Progenitor cell of endocrine pancreas (in vitro differentiated cells): ENCODE data around the gene CNTNAP2. TPM values are rescaled to one million over a fixed set of nuclear protein-coding genes. Genes with fewer than 3 reads are reported as not detected.

Experiments used
- DNase-seq: peaks from one replicate; pipeline ENCODE4 v3.0.0; 2021; ENCODE audit warnings: low spot score; ENCODE audit not compliant: unreplicated experiment
- H3K27ac Mint-ChIP-seq: 2 replicates; pipeline ENCODE4 v1.8.0; 2021; ENCODE audit warnings: mild to moderate bottlenecking, moderate library complexity, mixed read lengths
- H3K27me3 Mint-ChIP-seq: 2 replicates; pipeline ENCODE4 v1.8.0; 2021; ENCODE audit warnings: mixed read lengths
- H3K36me3 Mint-ChIP-seq: 2 replicates; pipeline ENCODE4 v1.8.0; 2022; ENCODE audit warnings: mixed read lengths; ENCODE audit not compliant: insufficient read depth
- H3K4me1 Mint-ChIP-seq: 2 replicates; pipeline ENCODE4 v1.8.0; 2021; ENCODE audit warnings: low read depth, mixed read lengths
- H3K4me3 Mint-ChIP-seq: 2 replicates; pipeline ENCODE4 v1.8.0; 2021; ENCODE audit warnings: low read depth, mild to moderate bottlenecking, moderate library complexity, mixed read lengths
- H3K9me3 Mint-ChIP-seq: 2 replicates; pipeline ENCODE4 v1.8.0; 2021; ENCODE audit warnings: low read depth, mixed read lengths
- total RNA-seq: library from RNA; stranded (reverse); gene quantifications from 2 replicates; pipeline ENCODE4 v1.2.1, GENCODE V29; 2021
- TF ChIP-seq, protein P1 (sequence below): fragments of 200-600 bp; sonication (generic); IDR thresholded peaks from one replicate; pipeline ENCODE4 v1.5.0; 2021; ENCODE audit warnings: antibody characterized with exemption, mild to moderate bottlenecking; ENCODE audit not compliant: unreplicated experiment

Gene CNTNAP2
- total RNA-seq, 1 donor from 2014 or later, result 6.5 TPM

DNA sequence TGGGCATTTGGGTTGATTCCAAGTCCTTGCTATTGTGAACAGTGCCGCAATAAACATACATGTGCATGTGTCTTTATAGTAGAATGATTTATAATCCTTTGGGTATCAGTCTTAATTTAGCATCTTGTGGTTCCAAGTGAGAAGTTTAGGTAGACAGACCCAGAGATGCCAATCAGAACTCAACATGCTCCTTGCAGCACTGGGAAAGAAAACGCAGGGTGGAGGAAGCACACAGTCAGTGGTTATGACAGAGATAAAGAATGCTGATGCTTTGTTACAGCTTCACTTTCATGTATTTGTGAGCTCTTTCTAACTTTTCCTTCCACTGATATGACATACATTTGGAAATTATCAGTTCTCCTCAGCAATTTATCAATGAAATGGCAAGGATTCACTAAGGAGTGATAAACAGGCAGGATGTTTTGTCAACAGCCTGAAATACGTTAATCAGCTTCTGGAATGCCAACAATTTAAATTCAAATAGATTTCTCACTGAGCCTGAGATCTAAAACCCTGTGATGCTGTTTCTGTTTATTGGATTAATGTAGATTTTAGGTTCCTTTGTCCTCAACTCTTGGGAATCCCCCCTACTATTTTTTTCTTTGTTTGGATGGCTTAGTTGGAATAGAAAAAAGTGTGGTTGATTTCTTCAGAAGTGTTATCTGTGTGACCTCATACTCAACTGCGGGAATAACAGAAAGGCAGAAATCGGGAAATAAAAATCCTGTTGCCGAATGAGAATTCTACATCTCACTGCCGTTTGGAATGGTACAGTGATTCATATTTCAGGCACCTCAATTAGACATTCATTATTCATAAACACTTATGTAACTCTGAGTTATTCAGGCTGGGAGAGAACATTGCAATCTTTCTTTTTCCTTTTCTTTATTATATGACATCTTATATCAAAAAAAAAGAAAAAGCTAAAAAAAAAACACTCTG is 675.0 kb downstream of the CNTNAP2 start:
- H3K27ac Mint-ChIP-seq, result no peak overlapping the region
- TF ChIP-seq, protein P1, sequence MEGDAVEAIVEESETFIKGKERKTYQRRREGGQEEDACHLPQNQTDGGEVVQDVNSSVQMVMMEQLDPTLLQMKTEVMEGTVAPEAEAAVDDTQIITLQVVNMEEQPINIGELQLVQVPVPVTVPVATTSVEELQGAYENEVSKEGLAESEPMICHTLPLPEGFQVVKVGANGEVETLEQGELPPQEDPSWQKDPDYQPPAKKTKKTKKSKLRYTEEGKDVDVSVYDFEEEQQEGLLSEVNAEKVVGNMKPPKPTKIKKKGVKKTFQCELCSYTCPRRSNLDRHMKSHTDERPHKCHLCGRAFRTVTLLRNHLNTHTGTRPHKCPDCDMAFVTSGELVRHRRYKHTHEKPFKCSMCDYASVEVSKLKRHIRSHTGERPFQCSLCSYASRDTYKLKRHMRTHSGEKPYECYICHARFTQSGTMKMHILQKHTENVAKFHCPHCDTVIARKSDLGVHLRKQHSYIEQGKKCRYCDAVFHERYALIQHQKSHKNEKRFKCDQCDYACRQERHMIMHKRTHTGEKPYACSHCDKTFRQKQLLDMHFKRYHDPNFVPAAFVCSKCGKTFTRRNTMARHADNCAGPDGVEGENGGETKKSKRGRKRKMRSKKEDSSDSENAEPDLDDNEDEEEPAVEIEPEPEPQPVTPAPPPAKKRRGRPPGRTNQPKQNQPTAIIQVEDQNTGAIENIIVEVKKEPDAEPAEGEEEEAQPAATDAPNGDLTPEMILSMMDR, result no peak
- no peaks in the 10 kb centered on the region for H3K36me3 Mint-ChIP-seq
- H3K9me3 Mint-ChIP-seq, result peaks cover 18% of the 10 kb centered on the region
- no peak overlapping the region for H3K4me3 Mint-ChIP-seq
- H3K4me1 Mint-ChIP-seq, result peaks cover 2% of the 10 kb centered on the region
- no peak for DNase-seq
- H3K27me3 Mint-ChIP-seq, result no peaks in the 10 kb centered on the region

DNA sequence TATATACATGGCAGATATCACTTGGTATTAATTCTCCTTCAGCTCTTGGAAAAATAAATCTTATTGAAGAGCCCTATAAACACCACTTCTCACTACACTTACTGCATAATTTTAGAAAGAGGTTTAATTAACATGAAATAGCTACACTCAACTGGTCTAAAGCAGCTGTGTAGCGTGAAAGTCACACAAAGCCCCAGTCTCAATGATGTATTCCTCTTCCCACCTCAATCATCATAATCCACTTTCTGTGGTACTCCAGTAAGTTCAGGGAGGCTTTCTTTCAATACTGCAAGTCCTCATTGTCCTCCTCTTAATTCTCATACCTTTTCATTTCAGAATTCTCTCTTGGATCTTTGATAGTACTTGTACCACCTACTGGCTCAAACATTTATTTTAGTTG is 688.0 kb downstream of the CNTNAP2 start:
- H3K36me3 Mint-ChIP-seq, result no peaks in the 10 kb centered on the region
- TF ChIP-seq, protein P1, result no peak
- no peaks in the 10 kb centered on the region for H3K27me3 Mint-ChIP-seq
- peaks cover 9% of the 10 kb centered on the region for H3K9me3 Mint-ChIP-seq
- H3K27ac Mint-ChIP-seq, result no peak overlapping the region
- no peak for DNase-seq
- no peaks in the 10 kb centered on the region for H3K4me1 Mint-ChIP-seq
- H3K4me3 Mint-ChIP-seq, result no peak overlapping the region

DNA sequence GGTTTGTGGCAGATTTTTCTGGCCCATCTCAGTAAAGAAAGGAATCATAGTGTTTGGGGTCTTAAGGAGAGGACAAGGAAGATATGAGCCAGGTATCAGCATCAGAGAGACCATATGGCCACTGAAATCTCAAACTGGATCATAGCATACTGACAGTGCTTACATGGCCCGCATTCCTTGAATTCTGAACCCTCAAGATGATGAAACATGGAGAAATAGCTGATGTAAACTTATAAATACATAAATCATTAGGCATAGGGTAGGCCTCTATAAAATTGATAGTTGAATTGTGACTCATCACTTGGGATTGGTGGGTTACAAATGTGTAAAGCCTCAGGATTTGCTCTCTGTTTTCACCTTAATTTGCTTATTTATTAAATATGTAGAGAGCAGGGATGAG is 688.5 kb downstream of the CNTNAP2 start:
- TF ChIP-seq, protein P1, result no peak
- DNase-seq, result no peak
- H3K27me3 Mint-ChIP-seq, result no peaks in the 10 kb centered on the region
- H3K4me1 Mint-ChIP-seq, result no peaks in the 10 kb centered on the region
- H3K36me3 Mint-ChIP-seq, result no peaks in the 10 kb centered on the region
- H3K9me3 Mint-ChIP-seq, result peaks cover 12% of the 10 kb centered on the region
- H3K4me3 Mint-ChIP-seq, result no peak overlapping the region
- H3K27ac Mint-ChIP-seq, result no peak overlapping the region

DNA sequence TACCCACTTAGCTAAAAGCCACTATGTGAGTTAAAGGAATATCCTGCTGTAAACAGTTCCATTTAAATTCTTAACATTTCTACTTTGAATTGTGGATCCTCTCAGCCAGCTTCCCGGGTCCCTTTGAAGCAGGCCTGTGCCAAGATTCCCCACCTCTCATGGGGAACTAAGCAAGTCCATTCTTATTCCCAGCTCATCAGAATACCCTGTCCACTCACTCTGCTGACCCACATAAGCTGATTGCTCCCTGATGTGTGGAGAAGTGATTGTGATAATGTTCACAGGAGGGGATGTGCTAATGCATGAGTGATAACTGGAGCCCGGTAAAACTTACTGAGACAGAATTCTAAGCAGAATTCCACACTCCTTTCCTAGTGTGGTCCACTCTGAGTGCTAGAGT is 709.7 kb downstream of the CNTNAP2 start:
- H3K36me3 Mint-ChIP-seq, result no peaks in the 10 kb centered on the region
- peaks cover 3% of the 10 kb centered on the region for H3K4me1 Mint-ChIP-seq
- no peaks in the 10 kb centered on the region for H3K27me3 Mint-ChIP-seq
- no peak overlapping the region for H3K4me3 Mint-ChIP-seq
- DNase-seq, result no peak
- H3K9me3 Mint-ChIP-seq, result no peaks in the 10 kb centered on the region
- TF ChIP-seq, protein P1, result no peak
- no peak overlapping the region for H3K27ac Mint-ChIP-seq

DNA sequence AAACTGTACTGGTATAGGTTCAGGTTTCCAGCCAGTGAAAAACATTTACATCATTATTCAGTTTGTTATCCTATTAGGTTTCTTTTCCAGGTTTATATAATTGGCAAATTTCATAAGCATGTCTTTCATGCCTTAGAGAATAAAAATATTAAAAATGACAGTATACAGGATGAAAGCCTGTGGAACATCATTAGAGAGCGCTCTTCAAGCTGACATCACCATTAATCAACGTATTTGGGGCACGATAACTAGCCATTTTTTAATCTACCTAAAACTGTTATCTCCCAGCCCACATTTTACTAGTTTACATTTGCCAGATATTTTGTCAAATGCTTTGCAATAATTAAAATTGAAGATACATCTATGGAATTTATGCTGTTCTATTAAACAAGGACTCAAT is 714.1 kb downstream of the CNTNAP2 start:
- peaks cover 7% of the 10 kb centered on the region for H3K9me3 Mint-ChIP-seq
- H3K27ac Mint-ChIP-seq, result no peak overlapping the region
- TF ChIP-seq, protein P1, result no peak
- H3K4me3 Mint-ChIP-seq, result no peak overlapping the region
- H3K36me3 Mint-ChIP-seq, result no peaks in the 10 kb centered on the region
- peaks cover 10% of the 10 kb centered on the region for H3K4me1 Mint-ChIP-seq
- DNase-seq, result no peak
- H3K27me3 Mint-ChIP-seq, result no peaks in the 10 kb centered on the region
